ENCODE data around the gene RPL13. TPM values are rescaled to one million over a fixed set of nuclear protein-coding genes. Genes with fewer than 3 reads are reported as not detected.

Gene RPL13
- total and polyA plus RNA-seq, 2 of the 13 experiments (the other 11 are each of a cell fraction or from before 2014, with no cell fraction given) = 2,988 to 4,411 TPM

DNA sequence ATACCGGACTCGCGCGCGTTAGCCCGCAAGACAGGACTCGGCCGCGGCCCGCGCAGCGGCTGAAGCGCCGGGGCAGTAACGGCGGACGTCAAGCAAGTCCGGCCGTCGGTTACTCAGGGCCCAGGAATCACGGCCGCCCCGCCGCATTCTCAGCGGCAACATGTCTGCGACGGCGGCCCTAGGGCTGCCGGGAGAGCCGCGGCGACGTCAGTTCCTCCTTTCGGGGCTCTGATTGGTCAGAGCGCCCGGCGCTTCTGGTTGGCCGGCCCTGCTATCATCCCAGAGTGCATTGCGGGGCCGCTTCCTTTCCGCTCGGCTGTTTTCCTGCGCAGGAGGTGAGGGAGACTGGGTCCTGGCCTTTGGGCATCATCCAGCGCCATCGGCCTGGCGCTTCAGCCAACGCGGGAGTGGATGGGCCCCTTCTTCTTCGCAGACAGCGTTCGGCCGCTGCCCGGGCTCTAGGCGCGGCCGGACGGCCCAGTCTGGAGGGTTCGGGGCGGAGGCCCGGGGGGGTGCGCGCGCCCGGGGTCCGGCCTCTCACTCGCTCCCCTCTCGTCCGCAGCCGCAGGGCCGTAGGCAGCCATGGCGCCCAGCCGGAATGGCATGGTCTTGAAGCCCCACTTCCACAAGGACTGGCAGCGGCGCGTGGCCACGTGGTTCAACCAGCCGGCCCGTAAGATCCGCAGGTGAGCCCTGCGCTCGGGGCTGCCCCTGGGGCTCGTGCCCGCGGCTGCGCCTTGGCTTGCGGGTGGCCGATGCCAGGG lies at the start of gene RPL13 (continued):
- TF ChIP-seq MIER3 (CRISPR knock-in tag; IDR thresholded peaks at IDR 0.05; ENCODE audit: borderline replicate concordance) = peak; percentile 76; the same call in 1 of the 2 replicates
- TF ChIP-seq ZNF577 (CRISPR knock-in tag; IDR thresholded peaks at IDR 0.05; ENCODE audit: borderline replicate concordance, low read depth) = peak; percentile 44; the same call in 1 of the 2 replicates
- TF ChIP-seq CHD4 (IDR thresholded peaks at IDR 0.05; ENCODE audit: borderline replicate concordance, low read length) = no peak
- TF ChIP-seq, protein P1, sequence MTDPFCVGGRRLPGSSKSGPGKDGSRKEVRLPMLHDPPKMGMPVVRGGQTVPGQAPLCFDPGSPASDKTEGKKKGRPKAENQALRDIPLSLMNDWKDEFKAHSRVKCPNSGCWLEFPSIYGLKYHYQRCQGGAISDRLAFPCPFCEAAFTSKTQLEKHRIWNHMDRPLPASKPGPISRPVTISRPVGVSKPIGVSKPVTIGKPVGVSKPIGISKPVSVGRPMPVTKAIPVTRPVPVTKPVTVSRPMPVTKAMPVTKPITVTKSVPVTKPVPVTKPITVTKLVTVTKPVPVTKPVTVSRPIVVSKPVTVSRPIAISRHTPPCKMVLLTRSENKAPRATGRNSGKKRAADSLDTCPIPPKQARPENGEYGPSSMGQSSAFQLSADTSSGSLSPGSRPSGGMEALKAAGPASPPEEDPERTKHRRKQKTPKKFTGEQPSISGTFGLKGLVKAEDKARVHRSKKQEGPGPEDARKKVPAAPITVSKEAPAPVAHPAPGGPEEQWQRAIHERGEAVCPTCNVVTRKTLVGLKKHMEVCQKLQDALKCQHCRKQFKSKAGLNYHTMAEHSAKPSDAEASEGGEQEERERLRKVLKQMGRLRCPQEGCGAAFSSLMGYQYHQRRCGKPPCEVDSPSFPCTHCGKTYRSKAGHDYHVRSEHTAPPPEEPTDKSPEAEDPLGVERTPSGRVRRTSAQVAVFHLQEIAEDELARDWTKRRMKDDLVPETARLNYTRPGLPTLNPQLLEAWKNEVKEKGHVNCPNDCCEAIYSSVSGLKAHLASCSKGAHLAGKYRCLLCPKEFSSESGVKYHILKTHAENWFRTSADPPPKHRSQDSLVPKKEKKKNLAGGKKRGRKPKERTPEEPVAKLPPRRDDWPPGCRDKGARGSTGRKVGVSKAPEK (CRISPR knock-in tag; IDR thresholded peaks at IDR 0.05; ENCODE audit: borderline replicate concordance) = peak; percentile 95; the same call in 1 of the 2 replicates
- TF ChIP-seq ZNF333 (CRISPR knock-in tag; IDR thresholded peaks at IDR 0.05; ENCODE audit: borderline replicate concordance) = peak; percentile 16; the same call in 1 of the 2 replicates
- peak; percentile 94 for TF ChIP-seq ZFP82 (CRISPR knock-in tag; IDR thresholded peaks at IDR 0.05; ENCODE audit: borderline replicate concordance)
- TF ChIP-seq HMGXB4 (CRISPR knock-in tag; IDR thresholded peaks at IDR 0.05; ENCODE audit: borderline replicate concordance in 1 of 2, low read depth in 1 of 2) = peak; percentile 90 to 95
- TF ChIP-seq BRD4 (CRISPR knock-in tag; IDR thresholded peaks at IDR 0.05) = peak; percentile 88
- peak; percentile 91; the same call in 1 of the 2 replicates for TF ChIP-seq ZNF569 (CRISPR knock-in tag; IDR thresholded peaks at IDR 0.05; ENCODE audit: borderline replicate concordance)
- TF ChIP-seq ZNF839 (CRISPR knock-in tag; IDR thresholded peaks at IDR 0.05; ENCODE audit: borderline replicate concordance) = peak; percentile 40
- TF ChIP-seq HOXA5 (CRISPR knock-in tag; IDR thresholded peaks at IDR 0.05) = peak; percentile 86
- TF ChIP-seq ZNF382 (CRISPR knock-in tag; IDR thresholded peaks at IDR 0.05; ENCODE audit: borderline replicate concordance) = no peak
- no peak for TF ChIP-seq PHB2 (IDR thresholded peaks at IDR 0.05; ENCODE audit: partially characterized antibody)
- peak; percentile 11; the same call in 1 of the 2 replicates for TF ChIP-seq RFX3 (CRISPR knock-in tag; IDR thresholded peaks at IDR 0.05)
- 0 out of 2 replicates have a peak, but pooled peaks have one; percentile 21 for TF ChIP-seq ZC3H4 (CRISPR knock-in tag; IDR thresholded peaks at IDR 0.05; ENCODE audit: borderline replicate concordance)
- TF ChIP-seq GATAD2A (CRISPR knock-in tag; IDR thresholded peaks at IDR 0.05) = peak; percentile 41; the same call in 1 of the 2 replicates
- TF ChIP-seq GABPA (IDR thresholded peaks at IDR 0.05; ENCODE audit: low read depth, low read length) = peak; percentile 76
- TF ChIP-seq GABPA (CRISPR knock-in tag; IDR thresholded peaks at IDR 0.05; ENCODE audit: low read depth) = peak; percentile 94
- peak; percentile 99 for TF ChIP-seq SRSF1 (optimal IDR thresholded peaks at IDR 0.05; ENCODE audit: low read depth, low read length)
- peak; percentile 47 for TF ChIP-seq SOX5 (CRISPR knock-in tag; IDR thresholded peaks at IDR 0.05; ENCODE audit: borderline replicate concordance)
- peak; percentile 85 for TF ChIP-seq PHF20 (CRISPR knock-in tag; IDR thresholded peaks at IDR 0.05)
- TF ChIP-seq MED8 (CRISPR knock-in tag; IDR thresholded peaks at IDR 0.05; ENCODE audit: insufficient replicate concordance) = peak; percentile 93
- TF ChIP-seq ZC3H13 (CRISPR knock-in tag; IDR thresholded peaks at IDR 0.05) = 0 out of 2 replicates have a peak, but pooled peaks have one; percentile 52
- TF ChIP-seq ZBTB7A (CRISPR knock-in tag; IDR thresholded peaks at IDR 0.05) = no peak
